HepG2 (cell line): ENCODE results near the gene FXYD4. TPM values are rescaled to one million over a fixed set of nuclear protein-coding genes. Genes with fewer than 3 reads are reported as not detected.

Experiments used
- ATF5 ChIP-seq: sonication (generic); formaldehyde crosslinking; IDR thresholded peaks from 2 replicates; pipeline ENCODE4 v1.4.0; 2020; ENCODE audit warnings: mild to moderate bottlenecking, low read depth, missing genetic modification reagents
- DNMT1 ChIP-seq: sonication (generic); formaldehyde crosslinking; IDR thresholded peaks from 2 replicates; pipeline ENCODE4 v1.5.1; 2020; ENCODE audit warnings: mild to moderate bottlenecking, missing genetic modification reagents
- DR1 ChIP-seq: sonication (generic); formaldehyde crosslinking; IDR thresholded peaks from 2 replicates; pipeline ENCODE4 v1.8.0; 2021; ENCODE audit warnings: mild to moderate bottlenecking, missing genetic modification reagents, inconsistent platforms
- HMG20B ChIP-seq: conservative IDR thresholded peaks from 2 replicates; pipeline ENCODE4 v1.6.1; 2016; ENCODE audit warnings: missing genetic modification reagents, missing compliant biosample characterization
- HOXA9 ChIP-seq: sonication (generic); formaldehyde crosslinking; IDR thresholded peaks from 2 replicates; pipeline ENCODE4 v1.8.1; 2022; ENCODE audit warnings: missing genetic modification reagents, mild to moderate bottlenecking, moderate library complexity, borderline replicate concordance
- LRRFIP1 ChIP-seq: sonication (generic); formaldehyde crosslinking; conservative IDR thresholded peaks from 2 replicates; pipeline ENCODE4 v1.4.0; 2020; ENCODE audit warnings: missing genetic modification reagents
- MBNL3 ChIP-seq: fragments of 250-450 bp; sonication (Bioruptor Pico); conservative IDR thresholded peaks from 2 replicates; pipeline ENCODE4 v1.8.0; 2022; ENCODE audit warnings: mild to moderate bottlenecking, inconsistent platforms
- PAF1 ChIP-seq: IDR thresholded peaks from 2 replicates; pipeline ENCODE4 v1.6.1; 2016; ENCODE audit warnings: missing genetic modification reagents, missing compliant biosample characterization
- SNAPC4 ChIP-seq: sonication (generic); formaldehyde crosslinking; IDR thresholded peaks from 2 replicates; pipeline ENCODE4 v1.4.0; 2020; ENCODE audit warnings: mild to moderate bottlenecking, missing genetic modification reagents
- TCF7L2 ChIP-seq: IDR thresholded peaks from 2 replicates; pipeline ENCODE4 v1.6.1; 2011; ENCODE audit warnings: mild to moderate bottlenecking, low read depth, low read length, moderate library complexity
- ZNF136 ChIP-seq: sonication (generic); formaldehyde crosslinking; IDR thresholded peaks from 2 replicates; pipeline ENCODE4 v1.8.1; 2022; ENCODE audit warnings: low read depth, mild to moderate bottlenecking, moderate library complexity, missing genetic modification reagents
- ZNF609 ChIP-seq: sonication (generic); formaldehyde crosslinking; IDR thresholded peaks from 2 replicates; pipeline ENCODE4 v1.4.0; 2020; ENCODE audit warnings: mild to moderate bottlenecking, missing genetic modification reagents, borderline replicate concordance
- ZNF678 ChIP-seq: sonication (generic); formaldehyde crosslinking; IDR thresholded peaks from 2 replicates; pipeline ENCODE4 v1.4.0; 2020; ENCODE audit warnings: mild to moderate bottlenecking, missing genetic modification reagents
- polyA plus RNA-seq, 8 experiments: library from polyadenylated mRNA; depleted of rRNA in 3 of 8; stranded (reverse) in 7 of 8; unstranded in 1 of 8; fragments of >200 nt; fragmentation: Illumina TruSeq in 4 of 8; extraction: Trizol in 4 of 8; gene quantifications; 2 replicates each; pipeline versions ENCODE4 v1.2.1 to v1.2.3, GENCODE V29; 2011 to 2016; ENCODE audit warnings: low read depth in 4 of 8, missing spikeins in 1 of 8, mixed read lengths in 1 of 8; ENCODE audit not compliant: insufficient read depth in 1 of 8
- total RNA-seq, 5 experiments: library from RNA; depleted of rRNA; stranded (reverse); fragments of >200 nt; fragmentation: Illumina TruSeq; extraction: Trizol; gene quantifications; 2 replicates each; pipeline ENCODE4 v1.2.3, GENCODE V29; 2016; ENCODE audit warnings: low read depth in 1 of 5

FXYD4 gene
- total and polyA plus RNA-seq, 2 of the 13 experiments (the other 11 are each of a cell fraction or from before 2014, with no cell fraction given): not detected

GRCh38 chr10:43396928-43397624, 25.6 kb downstream of the FXYD4 start (continued):
- TF ChIP-seq HOXA9 (no peak; the same call in 1 of the 2 replicates), TCF7L2 (no peak), LRRFIP1 (CRISPR knock-in tag) (no peak), DR1 (CRISPR knock-in tag) (peak; percentile 65), HMG20B (CRISPR knock-in tag) (peak; percentile 54), ZNF609 (CRISPR knock-in tag) (peak; percentile 85; the same call in 1 of the 2 replicates), DNMT1 (CRISPR knock-in tag) (peak; percentile 89; the same call in 1 of the 2 replicates), SNAPC4 (0 out of 2 replicates have a peak, but pooled peaks have one; percentile 60), ATF5 (CRISPR knock-in tag) (peak; percentile 86; the same call in 1 of the 2 replicates), MBNL3 (CRISPR knock-in tag) (no peak), PAF1 (CRISPR knock-in tag) (no peak), ZNF136 (CRISPR knock-in tag) (peak; percentile 59; the same call in 1 of the 2 replicates), ZNF678 (CRISPR knock-in tag) (0 out of 2 replicates have a peak, but pooled peaks have one; percentile 83)
